Measurements from ENCODE around the gene SLC27A5. TPM values are rescaled to one million over a fixed set of nuclear protein-coding genes. Genes with fewer than 3 reads are reported as not detected.

Gene SLC27A5
- total and polyA plus RNA-seq, 7 experiments from 2014 or later, result 5.9 to 26.9 (median 13.5) TPM

GRCh38 chr19:58519087-58519354 lies 7.2 kb upstream of the SLC27A5 start:
- ATAC-seq (peak; percentile 18), DNase-seq (peak in 8 of 9 donors; percentile 31 to 56 (median 50))
- Histone ChIP-seq H3K9me3 (ENCODE audit: control insufficient read depth in 2 of 3, low read length in 3 of 3) (no peaks in the 10 kb centered on the region), H3K4me3 (ENCODE audit: low read length) (peak overlapping the region; percentile 76), H3K27ac (ENCODE audit: low read depth, low read length) (peak overlapping the region; percentile 86), H3K27me3 (ENCODE audit: control insufficient read depth in 2 of 2, insufficient read depth in 2 of 2, low read length in 2 of 2) (no peaks in the 10 kb centered on the region), H3K36me3 (ENCODE audit: control insufficient read depth in 2 of 3, insufficient read depth in 3 of 3, low read length in 3 of 3) (peaks cover 0 to 22% (median 5%) of the 10 kb centered on the region in 3 experiments), H3K4me1 (ENCODE audit: control insufficient read depth in 2 of 2, insufficient read depth in 2 of 2, low read length in 2 of 2) (peaks cover 14 to 18% of the 10 kb centered on the region in 2 donors)
- Mint-ChIP-seq H3K27me3 (peaks cover 0 to 3% (median 0%) of the 10 kb centered on the region in 5 donors), H3K36me3 (peaks cover 0 to 17% (median 0%) of the 10 kb centered on the region in 5 donors), H3K27ac (peak overlapping the region; percentile 92 to 99 (median 97)), H3K4me1 (peaks cover 29 to 49% (median 42%) of the 10 kb centered on the region in 7 donors), H3K4me3 (peak overlapping the region; percentile 90 to 97 (median 95)), H3K9me3 (peaks cover 0 to 4% (median 0%) of the 10 kb centered on the region in 11 donors)
- ChIA-PET CTCF (interaction anchor here (0.8 to 4.8 kb wide), 7 partner anchors 25 to 1113 kb away, joined by 3 to 46 read pairs (median 4); partner anchors contain the start of gene TRIM28), POLR2A (interaction anchor here (0.9 to 5.5 kb wide), 9 partner anchors 26 to 336 kb away, joined by 3 to 59 read pairs (median 20); partner anchors contain the start of genes CHMP2A, MZF1, TRIM28 and UBE2M)
- intact Hi-C loops (cut with micrococcal nuclease), result loop anchor here (1.0 to 2.0 kb wide), 15 partner anchors 20 to 792 kb away; partner anchors contain the start of genes CHMP2A (in 2 of the 2), MZF1 (in 2 of the 2), TRIM28 (in 2 of the 2) and ZNF446 (in 2 of the 2)

GRCh38 chr19:58518256-58519086 lies 6.7 kb upstream of the SLC27A5 start:
- Mint-ChIP-seq H3K4me1 (peaks cover 29 to 55% (median 45%) of the 10 kb centered on the region in 7 donors), H3K9me3 (peaks cover 0 to 4% (median 0%) of the 10 kb centered on the region in 11 donors), H3K27ac (peak overlapping the region; percentile 92 to 99 (median 97)), H3K4me3 (peak overlapping the region; percentile 90 to 97 (median 95)), H3K27me3 (peaks cover 0 to 3% (median 0%) of the 10 kb centered on the region in 5 donors), H3K36me3 (peaks cover 0 to 18% (median 0%) of the 10 kb centered on the region in 5 donors)
- H3K27me3 ChIP-seq (ENCODE audit: control insufficient read depth in 2 of 2, insufficient read depth in 2 of 2, low read length in 2 of 2), result no peaks in the 10 kb centered on the region
- peak overlapping the region; percentile 86 for H3K27ac ChIP-seq (ENCODE audit: low read depth, low read length)
- H3K36me3 ChIP-seq (ENCODE audit: control insufficient read depth in 2 of 3, insufficient read depth in 3 of 3, low read length in 3 of 3), result peaks cover 0 to 22% (median 5%) of the 10 kb centered on the region in 3 experiments
- H3K4me3 ChIP-seq (ENCODE audit: low read length), result peak overlapping the region; percentile 76
- intact Hi-C loops (cut with micrococcal nuclease), result loop anchor here (1.0 to 2.0 kb wide), 15 partner anchors 19 to 791 kb away; partner anchors contain the start of genes CHMP2A (in 2 of the 2), MZF1 (in 2 of the 2), TRIM28 (in 2 of the 2) and ZNF446 (in 2 of the 2)
- ChIA-PET CTCF (interaction anchor here (0.8 to 4.8 kb wide), 8 partner anchors 25 to 1112 kb away, joined by 3 to 46 read pairs (median 4); partner anchors contain the start of gene TRIM28), POLR2A (interaction anchor here (0.9 to 5.5 kb wide), 10 partner anchors 19 to 335 kb away, joined by 3 to 59 read pairs (median 20); partner anchors contain the start of genes CHMP2A, MZF1, TRIM28 and UBE2M)
- DNase-seq (no peak), ATAC-seq (no peak)
- H3K9me3 ChIP-seq (ENCODE audit: control insufficient read depth in 2 of 3, low read length in 3 of 3), result no peaks in the 10 kb centered on the region
- peaks cover 17 to 18% of the 10 kb centered on the region in 2 donors for H3K4me1 ChIP-seq (ENCODE audit: control insufficient read depth in 2 of 2, insufficient read depth in 2 of 2, low read length in 2 of 2)

- Mint-ChIP-seq H3K36me3 (peaks cover 0 to 18% (median 0%) of the 10 kb centered on the region in 5 donors), H3K4me3 (peak overlapping the region in 5 of 10 donors; percentile 6 to 51 (median 16)), H3K27me3 (peaks cover 0 to 3% (median 0%) of the 10 kb centered on the region in 5 donors), H3K9me3 (peaks cover 0 to 4% (median 0%) of the 10 kb centered on the region in 11 donors), H3K27ac (peak overlapping the region in 2 of 9 donors; percentile 38 to 46), H3K4me1 (peaks cover 29 to 55% (median 45%) of the 10 kb centered on the region in 7 donors)
- H3K4me1 ChIP-seq (ENCODE audit: control insufficient read depth in 2 of 2, insufficient read depth in 2 of 2, low read length in 2 of 2), result peaks cover 18 to 21% of the 10 kb centered on the region in 2 donors
- DNase-seq, result no peak
- H3K27ac ChIP-seq (ENCODE audit: low read depth, low read length), result no peak overlapping the region
- CTCF ChIA-PET, result interaction anchor here (1.2 to 4.8 kb wide), 2 partner anchors 63 to 66 kb away, joined by 3 to 46 read pairs; no protein-coding TSS in a partner anchor
- no peak overlapping the region for H3K4me3 ChIP-seq (ENCODE audit: low read length)
- intact Hi-C loops (cut with micrococcal nuclease), result no loop called here
- H3K27me3 ChIP-seq (ENCODE audit: control insufficient read depth in 2 of 2, insufficient read depth in 2 of 2, low read length in 2 of 2), result no peaks in the 10 kb centered on the region
- H3K36me3 ChIP-seq (ENCODE audit: control insufficient read depth in 2 of 3, insufficient read depth in 3 of 3, low read length in 3 of 3), result peaks cover 0 to 22% (median 5%) of the 10 kb centered on the region in 3 experiments
- no peaks in the 10 kb centered on the region for H3K9me3 ChIP-seq (ENCODE audit: control insufficient read depth in 2 of 3, low read length in 3 of 3)
- POLR2A ChIA-PET, result interaction anchor here (1.2 to 5.5 kb wide), 4 partner anchors 18 to 43 kb away, joined by 3 to 59 read pairs (median 12); partner anchors contain the start of genes CHMP2A and TRIM28
- no peak for ATAC-seq
Measured at GRCh38 chr19:58516964-58517833, 5.4 kb upstream of the SLC27A5 start.

- no peak for DNase-seq
- intact Hi-C loops (cut with micrococcal nuclease), result no loop called here
Measured at GRCh38 chr19:58516246-58516836, 4.5 kb upstream of the SLC27A5 start.

GRCh38 chr19:58515259-58515658 lies 3.5 kb upstream of the SLC27A5 start:
- intact Hi-C loops (cut with micrococcal nuclease), result no loop called here
- Mint-ChIP-seq H3K9me3 (peaks cover 0 to 4% (median 0%) of the 10 kb centered on the region in 11 donors), H3K4me3 (peak overlapping the region in 9 of 10 donors; percentile 7 to 82 (median 46)), H3K27ac (peak overlapping the region in 7 of 9 donors; percentile 15 to 87 (median 65)), H3K36me3 (peaks cover 0 to 18% (median 0%) of the 10 kb centered on the region in 5 donors), H3K4me1 (peaks cover 25 to 52% (median 41%) of the 10 kb centered on the region in 7 donors), H3K27me3 (peaks cover 0 to 3% (median 0%) of the 10 kb centered on the region in 5 donors)
- Histone ChIP-seq H3K4me3 (ENCODE audit: low read length) (no peak overlapping the region), H3K36me3 (ENCODE audit: control insufficient read depth in 2 of 3, insufficient read depth in 3 of 3, low read length in 3 of 3) (peaks cover 0 to 22% (median 5%) of the 10 kb centered on the region in 3 experiments), H3K4me1 (ENCODE audit: control insufficient read depth in 2 of 2, insufficient read depth in 2 of 2, low read length in 2 of 2) (peaks cover 18 to 21% of the 10 kb centered on the region in 2 donors), H3K9me3 (ENCODE audit: control insufficient read depth in 2 of 3, low read length in 3 of 3) (no peaks in the 10 kb centered on the region), H3K27me3 (ENCODE audit: control insufficient read depth in 2 of 2, insufficient read depth in 2 of 2, low read length in 2 of 2) (no peaks in the 10 kb centered on the region), H3K27ac (ENCODE audit: low read depth, low read length) (no peak overlapping the region)
- no peak for DNase-seq
- ChIA-PET POLR2A (interaction anchor here (1.5 to 2.0 kb wide), 2 partner anchors 29 to 65 kb away, joined by 3 to 8 read pairs; partner anchors contain the start of gene TRIM28), CTCF (interaction anchor here (0.7 to 1.7 kb wide), 3 partner anchors 51 to 1171 kb away, joined by 3 to 5 read pairs (median 3); no protein-coding TSS in a partner anchor)
- no peak for ATAC-seq

More at GRCh38 chr19:58516246-58516836, 4.5 kb upstream of the SLC27A5 start:
- H3K27me3 ChIP-seq (ENCODE audit: control insufficient read depth in 2 of 2, insufficient read depth in 2 of 2, low read length in 2 of 2), result no peaks in the 10 kb centered on the region
- no peak for ATAC-seq
- ChIA-PET CTCF (no interaction called here), POLR2A (interaction anchor here (1.2 to 5.5 kb wide), 3 partner anchors 28 to 39 kb away, joined by 3 to 59 read pairs (median 4); partner anchors contain the start of genes CHMP2A and TRIM28)
- H3K4me1 ChIP-seq (ENCODE audit: control insufficient read depth in 2 of 2, insufficient read depth in 2 of 2, low read length in 2 of 2), result peaks cover 18 to 21% of the 10 kb centered on the region in 2 donors
- H3K36me3 ChIP-seq (ENCODE audit: control insufficient read depth in 2 of 3, insufficient read depth in 3 of 3, low read length in 3 of 3), result peaks cover 0 to 22% (median 5%) of the 10 kb centered on the region in 3 experiments
- H3K9me3 ChIP-seq (ENCODE audit: control insufficient read depth in 2 of 3, low read length in 3 of 3), result no peaks in the 10 kb centered on the region
- Mint-ChIP-seq H3K27me3 (peaks cover 0 to 3% (median 0%) of the 10 kb centered on the region in 5 donors), H3K9me3 (peaks cover 0 to 4% (median 0%) of the 10 kb centered on the region in 11 donors), H3K4me1 (peaks cover 29 to 55% (median 45%) of the 10 kb centered on the region in 7 donors), H3K27ac (peak overlapping the region in 3 of 9 donors; percentile 59 to 67 (median 65)), H3K36me3 (peaks cover 0 to 18% (median 0%) of the 10 kb centered on the region in 5 donors), H3K4me3 (peak overlapping the region in 4 of 10 donors; percentile 10 to 57 (median 50))
- no peak overlapping the region for H3K27ac ChIP-seq (ENCODE audit: low read depth, low read length)
- no peak overlapping the region for H3K4me3 ChIP-seq (ENCODE audit: low read length)

Data from naive thymus-derived CD4-positive, alpha-beta T cell (primary cell).